ENCODE results near the gene MATN4.

GRCh38 chr20:45323731-45324130 is 15.6 kb upstream of the MATN4 start:
- TF ChIP-seq CTCF (IDR thresholded peaks at IDR 0.05) = no peak
- TF ChIP-seq POLR2A (IDR thresholded peaks at IDR 0.05) = no peak
